Keratinocyte (primary cell): ENCODE measurements around the gene CPNE4.

Experiments
- CTCF ChIP-seq, 3 experiments: IDR thresholded peaks in 1 of 3; conservative IDR thresholded peaks in 1 of 3; optimal IDR thresholded peaks in 1 of 3; 2 replicates in 2 of 3; 3 replicates in 1 of 3; pipeline versions ENCODE3 to v1.5.1; 2011; ENCODE audit warnings: low read length in 3 of 3, mild to moderate bottlenecking in 3 of 3, moderate library complexity in 2 of 3, control low read depth in 1 of 3, inconsistent platforms in 1 of 3; ENCODE audit not compliant: insufficient read depth in 2 of 3; ENCODE audit errors: extremely low read depth in 1 of 3
- EZH2 ChIP-seq: IDR thresholded peaks from one replicate; pipeline ENCODE4 v1.6.1; 2012; ENCODE audit warnings: inconsistent platforms, mild to moderate bottlenecking, low read length, moderate library complexity

- TF ChIP-seq EZH2, result no peak
- no peak for TF ChIP-seq CTCF (optimal IDR thresholded peaks at IDR 0.05 in 1 of 3, IDR thresholded peaks at IDR 0.05 in 1 of 3, conservative IDR thresholded peaks at IDR 0.05 in 1 of 3; ENCODE audit: extremely low read depth in 1 of 3, insufficient read depth in 2 of 3, low read length in 3 of 3)
Observed at GRCh38 chr3:131981323-131981722, 53.5 kb downstream of the CPNE4 start.
